ENCODE measurements around the gene SEL1L2. TPM values are rescaled to one million over a fixed set of nuclear protein-coding genes. Genes with fewer than 3 reads are reported as not detected.

SEL1L2 gene
- total RNA-seq, 1 donor from 2014 or later: 1.4 TPM

DNA sequence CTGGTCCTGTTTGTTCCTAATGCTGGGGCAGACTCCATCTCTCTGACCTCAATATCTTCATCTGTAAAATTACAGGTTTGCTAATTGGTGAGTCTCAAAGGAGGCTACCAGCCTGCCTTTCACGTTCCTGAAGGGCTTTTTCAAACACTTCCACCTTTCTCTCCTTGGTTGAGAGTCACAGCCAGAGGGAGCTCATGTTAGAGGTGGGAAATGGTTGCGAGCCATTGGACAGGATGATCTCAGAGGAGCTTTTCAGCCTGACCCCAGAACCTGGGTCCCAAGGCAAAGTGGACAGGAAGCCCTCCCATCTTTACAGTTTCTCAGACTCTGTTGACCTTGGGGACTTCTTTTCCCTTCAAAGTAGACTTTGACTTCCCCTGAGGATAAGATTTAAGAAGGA, 168.0 kb downstream of the SEL1L2 start:
- intact Hi-C loops (cut with micrococcal nuclease): no loop called here
- Histone ChIP-seq H3K9me3 (replicated peaks) (peaks cover 8% of the 10 kb centered on the region), H3K4me1 (peaks cover 5% of the 10 kb centered on the region), H3K4me3 (no peak overlapping the region), H3K36me3 (peaks cover 16% of the 10 kb centered on the region), H3K27ac (replicated peaks) (no peak overlapping the region), H3K27me3 (ENCODE audit: low read depth) (no peaks in the 10 kb centered on the region)
- no peak for TF ChIP-seq CTCF (IDR thresholded peaks at IDR 0.05; ENCODE audit: borderline replicate concordance)
- DNase-seq: no peak

DNA sequence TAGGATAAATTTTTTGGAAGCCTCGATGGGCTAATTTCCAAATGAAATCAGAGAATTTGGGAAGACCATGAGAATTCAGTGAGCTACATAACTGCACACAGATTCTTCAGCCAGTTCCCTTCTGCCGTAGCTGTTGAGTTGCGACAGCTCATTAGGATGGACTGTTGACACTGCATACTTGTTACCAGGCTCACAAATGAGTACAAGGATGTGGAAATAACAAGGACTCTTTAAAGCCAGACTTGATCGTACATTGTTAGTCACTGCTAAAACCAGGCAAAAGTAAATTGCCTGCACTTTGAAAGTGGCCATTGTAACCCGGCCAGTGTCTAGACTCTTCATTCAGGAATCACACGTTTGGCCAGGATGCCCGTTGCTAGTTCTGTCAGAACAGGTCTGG, 168.5 kb downstream of the SEL1L2 start:
- Histone ChIP-seq H3K27me3 (ENCODE audit: low read depth) (no peaks in the 10 kb centered on the region), H3K36me3 (peaks cover 22% of the 10 kb centered on the region), H3K4me1 (peaks cover 5% of the 10 kb centered on the region), H3K4me3 (no peak overlapping the region), H3K27ac (replicated peaks) (no peak overlapping the region), H3K9me3 (replicated peaks) (peaks cover 8% of the 10 kb centered on the region)
- intact Hi-C loops (cut with micrococcal nuclease): no loop called here
- TF ChIP-seq CTCF (IDR thresholded peaks at IDR 0.05; ENCODE audit: borderline replicate concordance): no peak
- no peak for DNase-seq

- TF ChIP-seq CTCF (IDR thresholded peaks at IDR 0.05; ENCODE audit: borderline replicate concordance): peak; percentile 70
- Histone ChIP-seq H3K9me3 (replicated peaks) (peaks cover 8% of the 10 kb centered on the region), H3K36me3 (peaks cover 38% of the 10 kb centered on the region), H3K27me3 (ENCODE audit: low read depth) (no peaks in the 10 kb centered on the region), H3K4me1 (no peaks in the 10 kb centered on the region), H3K4me3 (no peak overlapping the region), H3K27ac (replicated peaks) (no peak overlapping the region)
- DNase-seq: no peak
- intact Hi-C loops (cut with micrococcal nuclease): no loop called here
Observed at GRCh38 chr20:13819885-13820645, 170.3 kb downstream of the SEL1L2 start.

- peaks cover 8% of the 10 kb centered on the region for H3K9me3 ChIP-seq (replicated peaks)
- no peak overlapping the region for H3K27ac ChIP-seq (replicated peaks)
- TF ChIP-seq CTCF (IDR thresholded peaks at IDR 0.05; ENCODE audit: borderline replicate concordance): no peak
- H3K27me3 ChIP-seq (ENCODE audit: low read depth): no peaks in the 10 kb centered on the region
- H3K4me1 ChIP-seq: no peaks in the 10 kb centered on the region
- no peak overlapping the region for H3K4me3 ChIP-seq
- H3K36me3 ChIP-seq: peaks cover 65% of the 10 kb centered on the region
- no peak for DNase-seq
- intact Hi-C loops (cut with micrococcal nuclease): no loop called here
Observed at GRCh38 chr20:13817342-13817741, 173.1 kb downstream of the SEL1L2 start.

- H3K36me3 ChIP-seq: peaks cover 71% of the 10 kb centered on the region
Observed at GRCh38 chr20:13816757-13817156, 173.7 kb downstream of the SEL1L2 start.

More at GRCh38 chr20:13816757-13817156, 173.7 kb downstream of the SEL1L2 start:
- Histone ChIP-seq H3K9me3 (replicated peaks) (peaks cover 7% of the 10 kb centered on the region), H3K4me3 (no peak overlapping the region), H3K4me1 (no peaks in the 10 kb centered on the region), H3K27me3 (ENCODE audit: low read depth) (no peaks in the 10 kb centered on the region), H3K27ac (replicated peaks) (no peak overlapping the region)
- no peak for DNase-seq
- intact Hi-C loops (cut with micrococcal nuclease): no loop called here
- TF ChIP-seq CTCF (IDR thresholded peaks at IDR 0.05; ENCODE audit: borderline replicate concordance): no peak

Data from left ventricle myocardium inferior (tissue), 1 donor.